Measurements from ENCODE around the gene NKX2-3.

DNA sequence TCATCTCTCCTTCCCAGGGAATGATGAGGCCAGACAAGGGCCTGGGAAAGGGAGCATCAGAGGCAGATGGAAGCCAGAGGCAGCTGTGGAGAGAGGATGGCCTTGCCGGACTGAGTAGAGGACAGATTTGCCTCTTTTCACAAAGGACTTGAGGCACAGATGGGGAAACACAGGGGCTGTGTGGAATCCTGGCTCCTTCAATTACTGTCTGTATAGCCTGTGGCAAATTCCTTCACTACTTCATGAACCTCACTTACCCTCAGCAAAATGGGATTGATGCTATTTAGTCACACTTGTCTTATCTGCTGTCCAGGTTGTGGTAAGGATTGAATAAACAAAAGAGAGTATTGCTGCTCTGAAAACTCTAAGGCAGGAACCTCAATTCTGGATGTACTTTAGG, 47.2 kb downstream of the NKX2-3 start:
- TF ChIP-seq, protein P1, sequence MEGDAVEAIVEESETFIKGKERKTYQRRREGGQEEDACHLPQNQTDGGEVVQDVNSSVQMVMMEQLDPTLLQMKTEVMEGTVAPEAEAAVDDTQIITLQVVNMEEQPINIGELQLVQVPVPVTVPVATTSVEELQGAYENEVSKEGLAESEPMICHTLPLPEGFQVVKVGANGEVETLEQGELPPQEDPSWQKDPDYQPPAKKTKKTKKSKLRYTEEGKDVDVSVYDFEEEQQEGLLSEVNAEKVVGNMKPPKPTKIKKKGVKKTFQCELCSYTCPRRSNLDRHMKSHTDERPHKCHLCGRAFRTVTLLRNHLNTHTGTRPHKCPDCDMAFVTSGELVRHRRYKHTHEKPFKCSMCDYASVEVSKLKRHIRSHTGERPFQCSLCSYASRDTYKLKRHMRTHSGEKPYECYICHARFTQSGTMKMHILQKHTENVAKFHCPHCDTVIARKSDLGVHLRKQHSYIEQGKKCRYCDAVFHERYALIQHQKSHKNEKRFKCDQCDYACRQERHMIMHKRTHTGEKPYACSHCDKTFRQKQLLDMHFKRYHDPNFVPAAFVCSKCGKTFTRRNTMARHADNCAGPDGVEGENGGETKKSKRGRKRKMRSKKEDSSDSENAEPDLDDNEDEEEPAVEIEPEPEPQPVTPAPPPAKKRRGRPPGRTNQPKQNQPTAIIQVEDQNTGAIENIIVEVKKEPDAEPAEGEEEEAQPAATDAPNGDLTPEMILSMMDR (IDR thresholded peaks at IDR 0.05): no peak
- no peak for TF ChIP-seq POLR2AphosphoS5 (IDR thresholded peaks at IDR 0.05; ENCODE audit: insufficient read depth in 1 of 2, low read depth in 1 of 2)
